Cardiac fibroblast (primary cell): ENCODE measurements around the gene FAM98B.
A peak's percentile ranks its signal among the peaks of the same experiment; 100 is the strongest.

Source experiments
- DNase-seq, 2 donors: peaks; one replicate each; pipeline versions ENCODE4 v3.0.0 to v3.0.0-alpha.2; 2010; ENCODE audit warnings: low read depth in 2 of 2
- H3K4me3 ChIP-seq, 2 donors: replicated peaks in 1 of 2; 1 replicate in 1 of 2; 2 replicates in 1 of 2; pipeline ENCODE4 v1.5.1; 2011; ENCODE audit warnings: low read depth in 2 of 2, low read length in 2 of 2, mild to moderate bottlenecking in 2 of 2, moderate library complexity in 1 of 2
- CTCF ChIP-seq: IDR thresholded peaks from one replicate; pipeline ENCODE4 v1.5.1; 2011; ENCODE audit warnings: low read depth, mild to moderate bottlenecking, low read length, inconsistent platforms

The FAM98B gene

GRCh38 chr15:38461066-38461833 lies 7.3 kb downstream of the FAM98B start:
- no peak for TF ChIP-seq CTCF
- peak; percentile 22 to 40 for DNase-seq
- no peak overlapping the region for H3K4me3 ChIP-seq

GRCh38 chr15:38463893-38464292 lies 10.0 kb downstream of the FAM98B start:
- no peak for DNase-seq
- TF ChIP-seq CTCF: no peak
- no peak overlapping the region for H3K4me3 ChIP-seq

- no peak for DNase-seq
- H3K4me3 ChIP-seq: no peak overlapping the region
- TF ChIP-seq CTCF: no peak
Measured at GRCh38 chr15:38464675-38465074, 10.7 kb downstream of the FAM98B start.

- DNase-seq: no peak
- H3K4me3 ChIP-seq: no peak overlapping the region
Measured at GRCh38 chr15:38470816-38471215, 16.9 kb downstream of the FAM98B start.

GRCh38 chr15:38471974-38472373 lies 18.0 kb downstream of the FAM98B start:
- TF ChIP-seq CTCF: no peak
- no peak for DNase-seq
- H3K4me3 ChIP-seq: no peak overlapping the region

More at GRCh38 chr15:38470816-38471215, 16.9 kb downstream of the FAM98B start:
- TF ChIP-seq CTCF: no peak

- TF ChIP-seq CTCF: peak; percentile 75
- peak; percentile 79 to 81 for DNase-seq
- no peak overlapping the region for H3K4me3 ChIP-seq
Measured at GRCh38 chr15:38474155-38474757, 20.3 kb downstream of the FAM98B start.

GRCh38 chr15:38475361-38475760 lies 21.4 kb downstream of the FAM98B start:
- no peak for DNase-seq
- H3K4me3 ChIP-seq: no peak overlapping the region
- no peak for TF ChIP-seq CTCF
